Stimulated activated CD8-positive, alpha-beta memory T cell treated with anti-CD3 and anti-CD28 coated beads, Interleukin-15, amount 100 ng/mL, for 24 hours (primary cell): ENCODE data around the gene ARRB2.

Source experiments
- DNase-seq: peaks from one replicate; pipeline ENCODE4 v3.0.0-alpha.2; 2020; ENCODE audit warnings: low read depth

ARRB2 gene

GRCh38 chr17:4728124-4728523 is 17.7 kb downstream of the ARRB2 start:
- DNase-seq, result no peak

- DNase-seq, result no peak
Observed at GRCh38 chr17:4733073-4733531, 22.7 kb downstream of the ARRB2 start.

- no peak for DNase-seq
Observed at GRCh38 chr17:4734857-4735475, 24.5 kb downstream of the ARRB2 start.

- DNase-seq, result no peak
Observed at GRCh38 chr17:4735876-4736651, 25.6 kb downstream of the ARRB2 start.

- DNase-seq, result no peak
Observed at GRCh38 chr17:4738136-4739121, 28.0 kb downstream of the ARRB2 start.

GRCh38 chr17:4739122-4740024 is 28.9 kb downstream of the ARRB2 start, which contains the start of the genes CXCL16 and ZMYND15:
Gene CXCL16, minus strand, starts transcription at chr17:4739928. Its CDS starts 589 bp downstream, at chr17:4739339.
Gene ZMYND15, plus strand, starts transcription at chr17:4739833. Its CDS starts 716 bp downstream, at chr17:4740549.
- DNase-seq, result peak; percentile 17

GRCh38 chr17:4740025-4740351 is 29.6 kb downstream of the ARRB2 start:
- DNase-seq, result no peak

GRCh38 chr17:4740584-4740983 is 30.2 kb downstream of the ARRB2 start:
- no peak for DNase-seq

GRCh38 chr17:4741544-4741943 is 31.1 kb downstream of the ARRB2 start:
- no peak for DNase-seq

GRCh38 chr17:4742133-4742532 is 31.7 kb downstream of the ARRB2 start:
- DNase-seq, result no peak

GRCh38 chr17:4742629-4743028 is 32.2 kb downstream of the ARRB2 start:
- no peak for DNase-seq

- DNase-seq, result no peak
Observed at GRCh38 chr17:4743216-4743615, 32.8 kb downstream of the ARRB2 start.

GRCh38 chr17:4743898-4744297 is 33.5 kb downstream of the ARRB2 start:
- no peak for DNase-seq

- no peak for DNase-seq
Observed at GRCh38 chr17:4744999-4745969, 34.9 kb downstream of the ARRB2 start.

- no peak for DNase-seq
Observed at GRCh38 chr17:4747847-4748246, 37.4 kb downstream of the ARRB2 start.

GRCh38 chr17:4748686-4749085 is 38.3 kb downstream of the ARRB2 start:
- DNase-seq, result no peak

- DNase-seq, result no peak
Observed at GRCh38 chr17:4750606-4751005, 40.2 kb downstream of the ARRB2 start.

- DNase-seq, result no peak
Observed at GRCh38 chr17:4751932-4752331, 41.5 kb downstream of the ARRB2 start.

GRCh38 chr17:4753392-4753791 is 43.0 kb downstream of the ARRB2 start:
- DNase-seq, result no peak

GRCh38 chr17:4759776-4760236 is 49.4 kb downstream of the ARRB2 start:
- DNase-seq, result no peak
